Upper lobe of left lung (tissue), 4 donors: ENCODE data around the gene DNAJC13.

Source experiments
- CTCF ChIP-seq, 6 experiments: fragments of 450-650 bp in 4 of 6; fragments of 200-600 bp in 2 of 6; sonication (generic) in 2 of 6; IDR thresholded peaks; one replicate each; pipeline ENCODE4 v1.5.1; 2016 to 2019; ENCODE audit warnings: antibody characterized with exemption in 6 of 6
- POLR2A ChIP-seq, 4 donors: fragments of 450-650 bp; IDR thresholded peaks; one replicate each; pipeline ENCODE4 v1.5.1; 2016 to 2017; ENCODE audit warnings: antibody characterized with exemption in 4 of 4, mild to moderate bottlenecking in 2 of 4

GRCh38 chr3:132569580-132569979 lies 152.3 kb downstream of the DNAJC13 start:
- TF ChIP-seq POLR2A (IDR thresholded peaks at IDR 0.05) (no peak), CTCF (IDR thresholded peaks at IDR 0.05) (no peak)
